Measurements from ENCODE around the gene DCC. TPM values are rescaled to one million over a fixed set of nuclear protein-coding genes. Genes with fewer than 3 reads are reported as not detected.

Gene DCC
- total RNA-seq, 1 donor from 2014 or later, result 0.24 TPM

DNA sequence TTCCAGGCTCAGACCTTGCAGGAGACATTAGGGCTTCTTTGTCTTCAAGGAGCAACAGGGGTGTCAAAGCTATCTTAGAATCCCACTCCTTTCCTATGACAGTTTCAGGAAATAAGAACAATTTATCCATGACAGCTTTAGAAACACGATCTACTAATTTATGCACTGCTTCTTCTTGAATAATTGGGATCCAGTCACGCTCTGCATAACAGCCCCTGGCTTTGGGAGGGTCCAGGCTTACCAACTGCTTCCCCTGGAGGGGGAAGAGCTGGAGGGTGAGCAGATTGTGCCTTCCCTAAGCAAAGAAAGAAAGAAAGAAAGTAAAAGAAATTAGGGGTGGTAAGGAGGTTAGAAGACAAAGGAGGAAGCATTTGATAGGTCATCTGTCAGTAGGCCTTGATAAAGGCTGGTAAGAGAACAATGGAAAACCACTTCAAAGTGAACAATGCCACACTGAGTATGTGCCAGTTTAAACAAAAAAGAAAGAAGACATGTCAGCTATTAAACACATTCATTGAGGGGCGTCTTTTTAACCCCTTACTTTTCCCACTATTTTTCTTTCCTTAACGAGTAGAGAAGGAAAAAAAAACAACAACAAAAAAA lies 327.6 kb downstream of the DCC start:
- TF ChIP-seq, protein P1, sequence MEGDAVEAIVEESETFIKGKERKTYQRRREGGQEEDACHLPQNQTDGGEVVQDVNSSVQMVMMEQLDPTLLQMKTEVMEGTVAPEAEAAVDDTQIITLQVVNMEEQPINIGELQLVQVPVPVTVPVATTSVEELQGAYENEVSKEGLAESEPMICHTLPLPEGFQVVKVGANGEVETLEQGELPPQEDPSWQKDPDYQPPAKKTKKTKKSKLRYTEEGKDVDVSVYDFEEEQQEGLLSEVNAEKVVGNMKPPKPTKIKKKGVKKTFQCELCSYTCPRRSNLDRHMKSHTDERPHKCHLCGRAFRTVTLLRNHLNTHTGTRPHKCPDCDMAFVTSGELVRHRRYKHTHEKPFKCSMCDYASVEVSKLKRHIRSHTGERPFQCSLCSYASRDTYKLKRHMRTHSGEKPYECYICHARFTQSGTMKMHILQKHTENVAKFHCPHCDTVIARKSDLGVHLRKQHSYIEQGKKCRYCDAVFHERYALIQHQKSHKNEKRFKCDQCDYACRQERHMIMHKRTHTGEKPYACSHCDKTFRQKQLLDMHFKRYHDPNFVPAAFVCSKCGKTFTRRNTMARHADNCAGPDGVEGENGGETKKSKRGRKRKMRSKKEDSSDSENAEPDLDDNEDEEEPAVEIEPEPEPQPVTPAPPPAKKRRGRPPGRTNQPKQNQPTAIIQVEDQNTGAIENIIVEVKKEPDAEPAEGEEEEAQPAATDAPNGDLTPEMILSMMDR (IDR thresholded peaks at IDR 0.05), result no peak
- DNase-seq (ENCODE audit: extremely low spot score, unreplicated experiment), result no peak
- Mint-ChIP-seq H3K9me3 (ENCODE audit: unreplicated experiment) (peaks cover 11% of the 10 kb centered on the region), H3K4me3 (ENCODE audit: unreplicated experiment) (no peak overlapping the region), H3K36me3 (ENCODE audit: unreplicated experiment) (no peaks in the 10 kb centered on the region), H3K27ac (ENCODE audit: unreplicated experiment) (no peak overlapping the region), H3K4me1 (ENCODE audit: unreplicated experiment) (no peaks in the 10 kb centered on the region), H3K27me3 (ENCODE audit: unreplicated experiment) (no peaks in the 10 kb centered on the region)

DNA sequence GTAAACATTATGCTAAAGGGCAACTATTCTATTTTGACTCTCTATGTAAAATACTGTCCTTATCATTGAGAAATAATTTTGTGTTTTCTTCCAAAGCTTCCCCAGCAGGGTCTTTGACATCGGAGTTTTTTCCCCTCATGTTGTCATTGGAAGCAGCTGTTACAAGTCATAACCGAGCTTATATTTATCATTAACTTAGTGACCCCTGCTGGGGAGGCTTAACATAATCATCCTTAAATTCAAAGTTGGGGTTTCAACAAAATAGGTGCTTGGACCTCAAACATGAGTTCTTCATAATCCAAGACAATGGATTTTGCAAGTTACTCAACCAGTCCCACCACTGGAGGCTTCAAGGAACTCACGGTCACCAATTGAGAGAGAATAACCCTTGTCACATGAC lies 330.9 kb downstream of the DCC start:
- no peaks in the 10 kb centered on the region for H3K4me1 Mint-ChIP-seq (ENCODE audit: unreplicated experiment)
- no peak for DNase-seq (ENCODE audit: extremely low spot score, unreplicated experiment)
- no peaks in the 10 kb centered on the region for H3K36me3 Mint-ChIP-seq (ENCODE audit: unreplicated experiment)
- no peak overlapping the region for H3K4me3 Mint-ChIP-seq (ENCODE audit: unreplicated experiment)
- TF ChIP-seq, protein P1 (IDR thresholded peaks at IDR 0.05), result peak; percentile 39
- H3K9me3 Mint-ChIP-seq (ENCODE audit: unreplicated experiment), result peaks cover 9% of the 10 kb centered on the region
- no peak overlapping the region for H3K27ac Mint-ChIP-seq (ENCODE audit: unreplicated experiment)
- no peaks in the 10 kb centered on the region for H3K27me3 Mint-ChIP-seq (ENCODE audit: unreplicated experiment)

DNA sequence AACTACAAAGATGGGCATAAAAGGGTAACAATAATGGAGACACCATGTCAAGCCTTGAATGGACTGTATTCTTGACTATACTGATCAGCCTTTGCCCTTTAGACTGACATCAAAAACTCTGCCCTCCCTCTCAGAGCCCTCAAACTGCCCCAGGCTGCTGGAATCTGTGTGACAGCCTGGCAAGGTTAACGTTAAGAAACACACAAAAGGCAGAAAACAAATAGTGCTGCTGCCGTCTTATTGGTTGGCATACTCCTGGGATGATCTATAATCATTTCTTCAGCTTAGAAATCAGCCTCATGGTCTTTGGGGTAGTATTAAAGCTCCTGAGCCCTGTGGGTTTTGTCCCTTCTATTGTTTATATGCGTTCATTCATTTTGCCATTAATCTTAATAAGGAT lies 338.0 kb downstream of the DCC start:
- H3K4me3 Mint-ChIP-seq (ENCODE audit: unreplicated experiment), result no peak overlapping the region
- TF ChIP-seq, protein P1 (IDR thresholded peaks at IDR 0.05), result no peak
- no peaks in the 10 kb centered on the region for H3K4me1 Mint-ChIP-seq (ENCODE audit: unreplicated experiment)
- H3K27me3 Mint-ChIP-seq (ENCODE audit: unreplicated experiment), result no peaks in the 10 kb centered on the region
- no peaks in the 10 kb centered on the region for H3K36me3 Mint-ChIP-seq (ENCODE audit: unreplicated experiment)
- H3K9me3 Mint-ChIP-seq (ENCODE audit: unreplicated experiment), result peaks cover 3% of the 10 kb centered on the region
- no peak overlapping the region for H3K27ac Mint-ChIP-seq (ENCODE audit: unreplicated experiment)
- no peak for DNase-seq (ENCODE audit: extremely low spot score, unreplicated experiment)

DNA sequence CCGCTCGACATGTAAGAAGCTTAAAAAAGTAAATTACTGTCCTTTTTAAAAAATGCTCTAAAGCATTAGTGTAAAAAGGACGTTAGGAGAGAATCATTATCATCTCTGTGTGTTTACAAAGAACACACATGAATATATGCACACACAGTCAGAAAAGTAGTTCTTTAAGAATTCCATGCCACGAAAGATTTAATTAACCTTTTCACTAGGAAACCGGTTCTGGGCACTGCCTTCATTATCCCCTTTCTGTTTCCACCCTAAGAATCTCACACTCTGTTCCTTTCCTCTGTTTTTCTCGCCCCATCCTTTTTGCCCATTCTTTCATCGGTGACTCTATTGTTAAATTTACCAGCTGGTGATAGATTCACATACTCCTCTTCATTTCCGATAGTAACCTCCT lies 338.6 kb downstream of the DCC start:
- no peak for DNase-seq (ENCODE audit: extremely low spot score, unreplicated experiment)
- Mint-ChIP-seq H3K27me3 (ENCODE audit: unreplicated experiment) (no peaks in the 10 kb centered on the region), H3K4me3 (ENCODE audit: unreplicated experiment) (no peak overlapping the region), H3K4me1 (ENCODE audit: unreplicated experiment) (no peaks in the 10 kb centered on the region), H3K9me3 (ENCODE audit: unreplicated experiment) (peaks cover 3% of the 10 kb centered on the region), H3K27ac (ENCODE audit: unreplicated experiment) (no peak overlapping the region), H3K36me3 (ENCODE audit: unreplicated experiment) (no peaks in the 10 kb centered on the region)
- TF ChIP-seq, protein P1 (IDR thresholded peaks at IDR 0.05), result no peak

DNA sequence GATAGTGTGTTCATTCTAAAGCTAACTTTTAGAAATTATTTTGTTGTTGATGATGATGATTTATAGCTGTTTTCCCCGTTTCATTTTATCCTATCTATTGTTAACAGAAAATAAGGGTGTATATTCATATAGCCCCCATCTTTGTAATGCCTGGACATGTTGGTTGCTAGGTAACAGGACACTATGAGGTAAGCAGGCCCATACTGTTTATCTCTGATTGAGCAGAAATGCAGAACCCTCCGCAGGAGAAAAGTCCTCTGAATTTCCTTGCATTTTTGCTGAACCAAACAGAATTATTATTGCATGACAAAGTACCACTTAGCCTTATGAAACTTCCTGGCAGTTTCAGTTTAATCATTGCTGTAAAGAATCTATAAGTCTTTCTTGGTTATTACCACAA lies 339.4 kb downstream of the DCC start:
- no peak for DNase-seq (ENCODE audit: extremely low spot score, unreplicated experiment)
- TF ChIP-seq, protein P1 (IDR thresholded peaks at IDR 0.05), result no peak
- no peaks in the 10 kb centered on the region for H3K4me1 Mint-ChIP-seq (ENCODE audit: unreplicated experiment)
- H3K4me3 Mint-ChIP-seq (ENCODE audit: unreplicated experiment), result no peak overlapping the region
- no peaks in the 10 kb centered on the region for H3K27me3 Mint-ChIP-seq (ENCODE audit: unreplicated experiment)
- peaks cover 3% of the 10 kb centered on the region for H3K9me3 Mint-ChIP-seq (ENCODE audit: unreplicated experiment)
- no peaks in the 10 kb centered on the region for H3K36me3 Mint-ChIP-seq (ENCODE audit: unreplicated experiment)
- H3K27ac Mint-ChIP-seq (ENCODE audit: unreplicated experiment), result no peak overlapping the region
